Smooth muscle cell of the brain vasculature (primary cell): ENCODE results near the gene SLC9A8.

Experiments used
- DNase-seq: peaks from one replicate; pipeline ENCODE4 v3.0.0-alpha.2; 2012; ENCODE audit warnings: low read depth, low spot score

The SLC9A8 gene

GRCh38 chr20:49813305-49813974, 812 bp downstream of the SLC9A8 start:
- DNase-seq = no peak

DNA sequence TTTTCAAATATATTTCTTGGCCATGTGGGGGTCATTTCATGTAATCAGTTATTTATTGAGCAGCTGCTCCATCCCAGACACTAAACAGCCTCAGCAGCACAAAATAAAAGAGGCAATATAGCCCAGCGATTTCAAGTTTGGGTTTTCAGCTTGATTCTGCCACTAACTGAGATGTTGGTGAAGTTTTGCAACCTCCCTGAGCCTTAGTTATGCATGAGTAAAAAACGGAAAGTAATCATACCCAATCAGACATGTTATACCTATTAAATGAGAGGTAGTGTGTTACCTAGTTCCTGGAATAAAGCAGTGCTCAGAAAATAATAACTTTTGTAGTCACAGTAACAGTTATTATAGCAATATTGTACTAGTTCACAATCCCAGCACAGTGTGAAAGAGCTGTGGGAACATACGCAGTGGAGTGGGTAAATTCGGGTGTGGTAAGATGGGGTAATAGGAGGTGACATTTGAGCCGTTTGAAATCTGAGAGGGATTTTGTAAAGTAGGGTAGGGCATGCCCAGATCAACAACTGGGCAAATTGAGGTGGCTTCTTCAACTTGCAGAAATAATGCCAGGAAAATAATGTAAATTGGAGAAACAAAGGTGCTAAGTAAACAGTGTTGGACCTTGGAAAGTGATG, 1.5 kb downstream of the SLC9A8 start:
- no peak for DNase-seq

DNA sequence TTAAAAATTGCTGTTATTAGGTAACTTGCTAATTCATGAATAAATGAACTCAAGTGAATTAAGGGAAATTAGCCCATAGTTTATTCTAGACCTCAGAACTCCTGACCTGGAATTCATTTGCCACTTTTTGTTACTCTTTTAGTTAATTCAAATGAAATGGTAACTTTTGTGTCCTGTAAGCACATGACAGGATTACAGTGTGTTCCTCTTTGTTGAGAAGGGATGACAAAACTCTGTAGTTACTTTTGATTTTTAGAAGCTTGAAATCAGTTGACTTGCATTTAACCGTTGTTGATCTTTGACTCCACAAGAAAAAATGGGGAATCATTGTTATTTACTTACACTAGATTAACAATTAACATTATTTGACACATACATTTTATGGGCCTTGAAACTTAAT, 6.2 kb downstream of the SLC9A8 start:
- no peak for DNase-seq

GRCh38 chr20:49819702-49820101, 7.1 kb downstream of the SLC9A8 start:
- no peak for DNase-seq

GRCh38 chr20:49821381-49821780, 8.8 kb downstream of the SLC9A8 start:
- no peak for DNase-seq

- no peak for DNase-seq
Observed at GRCh38 chr20:49821870-49822331, 9.3 kb downstream of the SLC9A8 start.

GRCh38 chr20:49823152-49823847, 10.7 kb downstream of the SLC9A8 start:
- DNase-seq = no peak

DNA sequence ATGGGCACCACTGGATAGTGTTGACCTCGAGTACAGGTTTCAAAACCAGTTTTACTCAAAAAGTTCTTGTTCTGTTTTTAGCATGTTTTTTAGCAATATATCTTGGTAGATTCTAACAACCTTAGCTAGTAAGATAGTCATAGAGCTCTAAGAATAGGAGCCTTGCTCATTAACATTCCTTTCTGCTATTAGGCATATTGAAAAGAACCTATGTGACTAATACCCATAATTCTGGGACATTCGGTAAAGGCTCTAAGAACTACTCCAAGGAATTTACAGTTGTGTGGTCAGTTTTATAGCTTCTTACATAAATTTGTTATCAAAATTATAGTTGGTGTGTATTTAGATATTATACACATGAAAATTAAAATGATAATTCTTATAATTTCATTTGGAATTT, 11.6 kb downstream of the SLC9A8 start:
- DNase-seq = no peak

DNA sequence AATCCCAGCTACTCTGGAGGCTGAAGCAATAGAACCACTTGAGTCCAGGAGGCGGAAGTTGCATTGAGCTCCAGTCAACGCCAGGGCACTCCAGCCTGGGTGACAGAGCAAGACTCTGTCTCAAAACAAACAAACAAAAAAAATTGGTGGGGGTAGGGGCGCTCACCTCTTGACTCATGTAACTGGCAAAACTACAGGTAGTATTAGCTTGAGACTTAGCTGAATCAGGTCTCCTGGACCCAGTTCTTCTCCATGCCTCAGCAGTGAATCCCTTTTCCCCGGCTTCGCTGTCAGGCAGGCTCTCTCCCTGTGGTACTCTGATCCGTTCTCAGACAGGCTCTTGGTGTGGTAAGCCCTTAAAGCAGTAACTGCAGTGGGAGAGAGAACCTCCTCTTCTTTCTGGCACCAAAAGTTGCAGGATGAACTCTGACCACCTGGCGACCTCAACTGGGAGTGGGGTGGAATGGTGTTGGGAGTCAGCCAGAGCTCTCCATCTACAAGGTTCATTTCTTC, 12.9 kb downstream of the SLC9A8 start:
- DNase-seq = no peak

- no peak for DNase-seq
Observed at GRCh38 chr20:49831022-49831769, 18.6 kb downstream of the SLC9A8 start.

GRCh38 chr20:49831770-49832631, 19.4 kb downstream of the SLC9A8 start:
- no peak for DNase-seq

DNA sequence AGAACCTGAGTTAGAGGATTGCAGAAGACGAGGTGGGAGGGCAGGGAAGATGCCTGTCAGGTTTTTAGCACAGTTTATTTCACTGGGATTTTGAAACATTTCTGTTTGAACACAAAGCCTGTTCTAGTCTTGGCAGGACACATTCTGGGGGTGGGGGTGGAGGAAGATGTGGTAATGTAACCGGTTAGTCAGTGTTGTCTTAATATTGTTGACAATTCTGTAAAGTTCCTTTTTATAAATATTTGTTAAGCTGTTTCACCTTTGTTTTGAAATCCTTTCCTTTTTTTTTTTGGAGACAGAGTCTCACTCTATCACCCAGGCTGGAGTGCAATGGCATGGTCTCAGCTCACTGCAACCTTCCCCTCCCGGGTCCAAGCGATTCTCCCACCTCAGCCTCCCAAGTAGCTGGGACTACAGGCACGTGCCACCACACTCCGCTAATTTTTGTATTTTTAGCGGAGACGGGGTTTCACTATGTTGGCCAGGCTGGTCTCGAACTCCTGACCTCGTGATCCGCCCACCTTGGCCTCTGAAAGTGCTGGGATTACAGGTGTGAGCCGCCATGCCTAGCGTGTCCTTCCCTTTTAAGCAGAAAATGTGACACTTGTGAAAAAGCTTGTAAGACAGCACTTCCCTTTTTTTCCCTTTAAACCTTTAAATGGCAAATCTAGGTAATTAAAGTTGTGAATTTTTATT, 20.2 kb downstream of the SLC9A8 start:
- DNase-seq = no peak

DNA sequence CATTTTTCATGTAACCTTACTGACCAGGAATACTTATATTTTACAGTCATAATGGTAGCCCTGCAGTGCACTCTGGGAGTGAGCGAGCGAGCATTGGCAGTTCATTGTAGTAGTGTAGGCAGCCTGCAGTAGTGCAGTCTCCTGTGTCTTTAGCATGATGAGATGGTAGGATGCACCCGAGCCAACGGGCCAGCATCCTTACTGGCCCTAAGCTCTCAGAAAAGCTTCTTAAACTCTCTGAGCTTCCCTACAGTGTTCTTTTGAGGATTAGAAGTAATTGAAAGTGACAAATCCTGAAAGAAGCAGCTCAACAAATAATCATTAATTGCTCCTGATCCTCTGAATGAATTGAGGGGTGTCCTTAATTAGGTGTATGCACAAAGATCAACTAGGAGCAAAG, 20.9 kb downstream of the SLC9A8 start:
- no peak for DNase-seq

GRCh38 chr20:49835031-49835430, 22.4 kb downstream of the SLC9A8 start:
- DNase-seq = no peak

- DNase-seq = no peak
Observed at GRCh38 chr20:49838546-49838945, 25.9 kb downstream of the SLC9A8 start.

- no peak for DNase-seq
Observed at GRCh38 chr20:49843139-49843538, 30.5 kb downstream of the SLC9A8 start.

DNA sequence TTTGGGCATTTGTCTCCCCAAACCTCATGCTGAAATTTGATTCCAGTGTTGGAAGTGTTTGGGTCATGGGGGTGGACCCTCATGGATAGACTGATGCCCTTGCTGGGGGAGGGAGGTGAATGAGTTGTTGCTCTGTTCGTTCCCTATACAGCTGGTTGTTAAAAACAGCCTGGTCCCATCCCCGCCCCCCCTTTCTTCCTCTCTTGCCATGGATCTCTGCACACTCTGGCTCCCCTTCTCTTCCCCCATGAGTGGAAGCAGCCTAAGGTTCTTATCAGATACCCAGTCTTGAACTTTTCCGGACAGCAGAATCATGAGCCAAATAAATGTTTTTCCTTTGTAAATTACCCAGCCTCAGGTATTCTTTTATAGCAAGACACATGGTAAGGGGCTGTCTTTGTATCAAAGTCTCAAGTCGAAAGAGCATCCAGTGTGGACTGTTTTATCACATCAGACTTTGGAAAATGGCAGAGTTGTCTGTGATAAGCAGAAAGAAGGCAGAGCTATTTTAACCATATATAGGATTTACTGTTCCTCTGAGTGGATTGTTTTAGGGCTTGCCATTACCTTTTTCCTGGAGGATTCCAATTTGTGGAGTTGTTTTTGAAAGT, 31.2 kb downstream of the SLC9A8 start:
- DNase-seq = no peak

- DNase-seq = no peak
Observed at GRCh38 chr20:49845060-49845459, 32.4 kb downstream of the SLC9A8 start.

DNA sequence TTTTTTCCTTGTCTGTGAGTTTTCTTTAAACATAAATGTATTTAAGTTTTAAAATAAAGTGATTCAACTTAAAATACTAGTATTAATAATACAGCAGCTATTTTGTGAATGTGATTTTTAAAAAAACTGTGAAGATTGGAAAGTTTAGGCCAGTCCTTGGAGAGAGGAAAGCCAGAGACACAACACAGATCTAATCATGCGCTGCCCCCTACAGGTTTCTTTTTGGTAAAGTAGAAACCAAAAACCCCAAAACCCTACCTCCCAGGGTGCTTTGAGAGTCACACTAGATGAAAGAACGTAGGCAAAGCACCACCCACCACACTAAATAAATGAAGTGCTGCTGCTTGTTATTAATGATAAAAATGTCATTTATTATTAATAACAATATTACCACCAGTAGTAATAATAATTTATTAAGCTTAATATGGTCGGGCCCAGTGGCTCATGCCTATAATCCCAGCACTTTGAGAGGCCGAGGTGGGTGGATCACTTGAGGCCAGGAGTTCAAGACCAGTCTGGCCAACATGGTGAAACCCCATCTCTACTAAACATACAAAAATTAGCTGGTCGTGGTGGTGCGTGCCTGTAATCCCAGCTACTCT, 33.7 kb downstream of the SLC9A8 start:
- DNase-seq = no peak
